ENCODE results near the gene CDK19.

CDK19 gene

GRCh38 chr6:110777636-110778035 lies 37.6 kb downstream of the CDK19 start:
- ATAC-seq: no peak
- TF ChIP-seq TOX (CRISPR knock-in tag; IDR thresholded peaks at IDR 0.05; ENCODE audit: borderline replicate concordance): no peak
- no peak for TF ChIP-seq CREB5 (CRISPR knock-in tag; IDR thresholded peaks at IDR 0.05; ENCODE audit: low read depth)
- TF ChIP-seq TSHZ2 (CRISPR knock-in tag; IDR thresholded peaks at IDR 0.05): no peak
- TF ChIP-seq POU6F1 (CRISPR knock-in tag; IDR thresholded peaks at IDR 0.05; ENCODE audit: borderline replicate concordance, low read depth): no peak
- TF ChIP-seq ZFP30 (CRISPR knock-in tag; IDR thresholded peaks at IDR 0.05): no peak
- no peak for TF ChIP-seq CSDC2 (CRISPR knock-in tag; IDR thresholded peaks at IDR 0.05)

- no peak for TF ChIP-seq BACH2 (CRISPR knock-in tag; IDR thresholded peaks at IDR 0.05; ENCODE audit: borderline replicate concordance)
- TF ChIP-seq RARB (CRISPR knock-in tag; IDR thresholded peaks at IDR 0.05): no peak
- TF ChIP-seq POU6F1 (CRISPR knock-in tag; IDR thresholded peaks at IDR 0.05; ENCODE audit: borderline replicate concordance, low read depth): no peak
- no peak for TF ChIP-seq ZNF8 (CRISPR knock-in tag; IDR thresholded peaks at IDR 0.05)
- TF ChIP-seq ZNF70 (CRISPR knock-in tag; IDR thresholded peaks at IDR 0.05): no peak
- no peak for TF ChIP-seq CSRNP3 (CRISPR knock-in tag; IDR thresholded peaks at IDR 0.05)
- TF ChIP-seq SNAI2 (CRISPR knock-in tag; IDR thresholded peaks at IDR 0.05): no peak
- no peak for TF ChIP-seq CSDC2 (CRISPR knock-in tag; IDR thresholded peaks at IDR 0.05)
- no peak for TF ChIP-seq CREB5 (CRISPR knock-in tag; IDR thresholded peaks at IDR 0.05; ENCODE audit: low read depth)
- no peak for TF ChIP-seq PATZ1 (CRISPR knock-in tag; IDR thresholded peaks at IDR 0.05; ENCODE audit: borderline replicate concordance)
- no peak for TF ChIP-seq ISL1 (CRISPR knock-in tag; IDR thresholded peaks at IDR 0.05)
- TF ChIP-seq TCF4 (CRISPR knock-in tag; IDR thresholded peaks at IDR 0.05; ENCODE audit: borderline replicate concordance): no peak
- no peak for TF ChIP-seq PPARA (CRISPR knock-in tag; IDR thresholded peaks at IDR 0.05; ENCODE audit: borderline replicate concordance)
- no peak for ATAC-seq
Observed at GRCh38 chr6:110776413-110776812, 38.9 kb downstream of the CDK19 start.

GRCh38 chr6:110769923-110770322 lies 45.3 kb downstream of the CDK19 start:
- no peak for ATAC-seq
- TF ChIP-seq PATZ1 (CRISPR knock-in tag; IDR thresholded peaks at IDR 0.05; ENCODE audit: borderline replicate concordance) (no peak), ZNF565 (CRISPR knock-in tag; conservative IDR thresholded peaks at IDR 0.05; ENCODE audit: low read depth) (no peak), PPARA (CRISPR knock-in tag; IDR thresholded peaks at IDR 0.05; ENCODE audit: borderline replicate concordance) (no peak), RARB (CRISPR knock-in tag; IDR thresholded peaks at IDR 0.05) (no peak), GLIS3 (CRISPR knock-in tag; IDR thresholded peaks at IDR 0.05) (no peak), ZFP3 (CRISPR knock-in tag; IDR thresholded peaks at IDR 0.05) (no peak), CSRNP3 (CRISPR knock-in tag; IDR thresholded peaks at IDR 0.05) (no peak), ISL1 (CRISPR knock-in tag; IDR thresholded peaks at IDR 0.05) (no peak), ESRRG (CRISPR knock-in tag; IDR thresholded peaks at IDR 0.05) (no peak)
